AML-193 (cell line): ENCODE data around the gene TMEM201.
"Not testable (repeated sequence)": the region's sequence is repeated elsewhere in the genome, so short reads cannot be mapped to it uniquely, and the experiment has no call there.

Experiments
- DNase-seq, 2 experiments: peaks; one replicate each; lab custom pipeline; 2025; lab: John Stamatoyannopoulos, UW

Gene TMEM201

DNA sequence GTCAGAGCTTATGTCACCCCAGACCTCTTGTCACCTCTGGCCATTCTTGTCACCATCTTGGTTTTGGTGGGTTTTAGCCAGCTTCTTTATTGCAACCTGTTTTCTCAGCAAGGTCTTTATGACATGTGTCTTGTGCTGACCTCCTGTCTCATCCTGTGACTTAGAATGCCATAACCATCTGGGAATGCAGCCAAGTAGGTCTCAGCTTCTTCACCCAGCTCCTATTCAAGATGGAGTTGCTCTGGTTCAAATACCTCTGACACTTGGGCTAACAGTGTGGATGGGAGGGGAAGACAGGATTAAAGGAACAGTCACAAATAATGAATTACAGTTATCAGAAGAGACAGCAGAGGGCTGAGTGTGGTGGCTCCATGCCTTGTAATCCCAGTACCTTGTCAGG lies 32.3 kb downstream of the TMEM201 start:
- no peak for DNase-seq

DNA sequence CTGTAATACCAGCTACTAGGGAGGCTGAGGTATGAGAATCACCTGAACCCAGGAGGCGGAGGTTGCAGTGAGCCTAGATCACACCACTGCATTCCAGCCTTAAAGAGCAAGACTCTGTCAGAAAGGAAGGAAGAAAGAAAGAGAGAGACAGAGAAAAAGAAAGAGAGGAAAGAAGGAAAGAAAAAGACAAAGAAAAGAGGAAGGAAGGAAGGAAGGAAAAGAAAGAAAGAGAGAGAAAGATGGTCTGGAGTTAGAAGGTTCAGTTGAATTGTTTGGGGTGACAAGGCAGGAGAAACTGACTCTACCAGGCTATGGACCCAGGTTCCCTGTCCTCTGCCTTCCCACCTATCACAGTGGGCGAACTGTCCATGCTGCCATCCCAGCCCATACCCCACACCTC lies 35.4 kb downstream of the TMEM201 start:
- no peak for DNase-seq

DNA sequence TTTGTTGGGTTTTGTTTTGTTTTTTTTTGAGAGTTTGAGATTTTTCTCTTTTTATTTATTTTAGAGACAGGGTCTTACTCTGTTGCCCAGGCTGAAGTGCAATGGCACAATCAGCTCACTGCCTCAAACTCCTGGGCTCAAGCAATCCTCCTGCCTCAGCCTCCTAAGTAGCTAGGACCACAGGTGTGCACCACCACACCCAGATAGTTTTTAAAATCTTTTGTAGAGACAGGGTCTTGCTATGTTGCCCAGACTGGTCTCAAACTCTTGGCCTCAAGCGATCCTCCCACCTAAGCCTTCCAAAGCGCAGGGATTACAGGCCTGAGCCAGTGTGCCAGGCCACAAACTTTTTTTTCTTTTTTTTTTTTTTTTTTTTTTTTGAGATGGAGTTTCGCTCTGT lies 36.3 kb downstream of the TMEM201 start:
- not testable (repeated sequence) for DNase-seq

DNA sequence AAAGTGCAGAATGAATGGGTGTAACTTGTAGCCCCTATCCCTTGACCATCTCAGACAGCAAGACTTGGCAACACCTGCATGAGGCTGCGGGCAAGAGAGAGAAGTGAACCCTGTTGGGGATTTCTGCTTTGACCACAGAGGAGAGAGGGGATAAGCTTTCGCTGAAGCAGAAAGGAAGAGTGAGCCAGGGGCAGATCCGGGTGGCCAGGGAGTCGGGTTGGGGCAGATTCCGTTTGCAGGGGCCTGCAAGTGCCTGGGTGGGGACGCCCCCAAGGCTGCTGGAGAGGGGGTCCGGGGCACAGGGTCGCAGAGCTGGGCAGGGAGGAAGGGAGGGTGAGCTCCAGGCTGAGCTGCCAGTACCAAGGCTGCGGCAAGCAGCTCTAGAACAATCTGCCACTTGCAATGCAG lies 37.5 kb downstream of the TMEM201 start:
- no peak for DNase-seq

DNA sequence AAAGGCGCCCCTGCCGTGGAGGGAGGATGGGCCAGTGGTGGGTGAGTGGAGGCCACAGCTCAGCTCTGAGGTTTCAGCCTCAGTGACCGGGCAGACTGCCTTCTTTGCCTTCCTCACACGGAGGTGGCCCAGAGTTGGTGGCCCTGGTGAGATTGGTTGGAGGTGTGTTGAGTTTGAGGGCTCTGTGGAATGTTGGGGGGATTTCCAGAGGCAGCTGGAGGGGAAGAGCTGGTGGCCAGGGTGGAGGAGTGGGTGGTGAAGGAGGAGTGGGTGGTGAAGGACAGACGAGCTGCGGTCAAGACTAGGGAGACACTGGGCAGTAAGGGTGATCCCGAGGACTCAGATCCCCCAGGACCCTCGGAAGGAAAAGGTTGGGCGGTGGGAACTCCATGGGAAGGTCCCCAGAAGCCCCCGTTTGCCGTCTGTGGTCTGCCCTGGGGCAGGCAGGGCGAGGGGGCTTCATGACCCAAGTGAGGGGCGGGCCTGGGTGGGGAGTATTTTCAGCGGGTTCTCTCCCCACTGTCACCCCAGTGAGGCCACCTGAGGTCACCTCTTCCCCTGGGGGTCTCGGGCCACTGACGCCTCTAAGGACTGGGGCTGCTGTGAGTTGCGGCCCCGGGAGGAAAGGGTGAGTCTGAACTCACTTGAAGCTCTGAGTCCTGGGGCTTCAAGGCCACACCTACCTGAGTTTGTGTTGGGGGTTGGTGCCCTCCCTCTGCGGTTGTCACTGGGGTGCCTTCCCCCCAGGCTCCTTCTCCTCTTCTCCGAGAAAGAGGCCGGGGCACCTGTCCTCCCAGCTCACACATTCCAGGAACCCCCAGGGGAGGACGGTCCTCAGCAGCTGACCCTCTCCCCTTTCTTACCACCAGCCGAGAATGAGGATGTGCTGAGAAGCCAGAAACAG lies 40.1 kb downstream of the TMEM201 start:
- no peak for DNase-seq

DNA sequence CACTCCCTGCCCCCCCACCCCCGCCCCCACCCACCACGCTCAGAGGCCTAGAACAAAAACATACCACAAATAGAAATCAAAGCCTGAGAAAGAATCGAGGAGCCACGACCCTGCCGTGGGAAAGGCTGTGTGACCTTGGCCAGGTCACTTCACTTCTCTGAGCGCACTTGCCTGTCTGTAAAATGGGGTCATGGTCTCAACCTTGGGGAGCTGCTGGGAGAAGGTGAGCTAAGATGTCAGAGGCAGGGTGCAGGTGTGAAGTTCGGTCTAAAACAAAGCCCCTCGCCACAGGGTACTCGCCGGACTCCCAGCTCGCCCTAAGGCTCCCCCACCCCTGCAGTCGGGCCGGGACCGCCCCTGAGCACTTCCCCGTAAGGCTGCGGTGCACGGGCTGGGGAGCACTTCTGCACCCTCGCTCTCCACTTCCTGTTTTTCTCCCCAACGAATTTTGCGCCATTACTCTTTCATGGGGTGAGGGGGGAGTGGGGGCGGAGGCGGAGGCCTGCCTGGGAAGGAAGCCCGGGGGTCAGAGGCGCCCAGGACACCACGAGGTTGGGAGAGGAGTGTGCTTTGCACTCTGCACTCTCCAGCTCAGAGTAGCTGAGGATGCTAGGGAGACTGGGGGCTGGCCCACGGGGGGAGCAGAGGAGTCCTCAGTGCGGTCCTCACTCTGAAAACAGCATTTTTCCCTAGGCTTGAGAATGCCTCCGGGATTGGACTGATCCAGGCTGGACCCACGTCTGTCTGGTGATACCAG lies 40.9 kb downstream of the TMEM201 start:
- DNase-seq, result peak; percentile 92 to 94

DNA sequence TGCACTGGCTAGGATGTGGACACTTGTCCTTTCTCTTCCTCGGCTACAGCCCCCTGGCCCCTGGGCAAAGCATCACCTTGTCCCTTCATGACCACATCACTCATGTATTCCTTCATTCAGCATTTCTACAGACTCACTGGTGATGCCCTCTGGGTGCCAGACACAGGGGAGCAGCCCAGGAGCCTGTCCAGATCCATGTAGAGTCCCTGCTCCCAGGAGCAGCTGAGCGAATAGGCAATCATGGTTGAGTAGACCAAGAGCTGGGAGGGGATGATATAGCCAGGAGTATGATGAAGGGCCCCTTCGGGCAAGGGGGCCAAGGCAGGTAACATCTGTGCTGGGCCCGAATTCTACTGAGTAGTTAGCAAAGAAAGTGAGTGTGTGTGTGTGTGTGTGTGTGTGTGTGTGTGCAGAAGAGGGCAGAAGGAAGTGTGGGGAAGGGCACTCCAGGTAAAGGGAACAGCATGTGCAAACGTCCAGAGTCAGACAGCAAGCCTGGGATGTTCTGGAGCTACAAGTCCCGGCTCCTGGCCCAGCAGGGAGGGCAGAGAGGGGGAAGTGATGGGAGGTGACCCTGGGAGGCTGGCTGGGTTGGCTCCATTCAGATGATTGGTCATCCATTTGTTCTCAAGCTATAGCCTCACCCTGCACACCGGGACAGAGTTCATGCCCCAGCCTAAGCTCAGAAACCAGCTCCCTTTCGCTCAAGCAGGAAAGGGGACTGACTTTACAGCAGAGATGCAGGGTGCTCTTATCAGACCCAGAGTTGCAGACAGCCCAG lies 41.8 kb downstream of the TMEM201 start:
- peak in 1 of 2 experiments; percentile 17 for DNase-seq

DNA sequence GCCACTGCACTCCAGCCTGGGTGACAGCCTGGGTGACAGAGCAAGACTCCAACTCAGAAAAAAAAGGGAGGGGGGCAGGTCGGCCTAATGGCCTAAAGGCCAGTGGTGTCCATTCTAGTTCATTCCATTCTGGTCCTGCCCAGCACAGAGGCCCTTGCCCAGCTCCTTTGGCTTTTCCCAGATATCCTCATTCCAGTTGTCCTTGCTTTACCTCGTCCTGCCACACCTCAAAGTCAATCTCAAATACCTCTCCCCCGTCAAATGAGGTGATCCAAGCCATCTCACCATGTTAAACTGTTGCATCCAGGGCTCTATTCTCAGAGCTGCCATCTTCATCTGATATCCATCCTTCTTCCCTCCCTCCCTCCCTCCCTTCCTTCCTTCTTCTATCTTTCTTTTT lies 42.9 kb downstream of the TMEM201 start:
- no peak for DNase-seq

DNA sequence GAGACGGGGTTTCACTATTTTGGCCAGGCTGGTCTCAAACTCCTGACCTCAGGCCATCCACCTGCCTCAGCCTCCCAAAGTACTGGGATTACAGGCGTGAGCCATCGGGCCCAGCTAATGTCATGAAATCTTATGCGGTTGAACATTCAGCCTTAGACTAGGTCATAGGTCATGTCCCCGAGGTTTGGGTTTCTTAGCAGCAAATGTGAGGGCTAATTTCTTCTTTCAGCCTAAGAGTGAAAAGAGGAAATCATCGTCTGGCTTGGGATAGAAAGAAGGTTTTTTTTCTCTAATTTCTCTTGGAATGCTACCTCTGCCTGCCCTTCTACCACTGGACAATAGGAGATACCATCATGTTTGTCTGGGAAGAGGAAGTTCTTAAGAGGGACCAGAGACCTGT lies 44.8 kb downstream of the TMEM201 start:
- no peak for DNase-seq

DNA sequence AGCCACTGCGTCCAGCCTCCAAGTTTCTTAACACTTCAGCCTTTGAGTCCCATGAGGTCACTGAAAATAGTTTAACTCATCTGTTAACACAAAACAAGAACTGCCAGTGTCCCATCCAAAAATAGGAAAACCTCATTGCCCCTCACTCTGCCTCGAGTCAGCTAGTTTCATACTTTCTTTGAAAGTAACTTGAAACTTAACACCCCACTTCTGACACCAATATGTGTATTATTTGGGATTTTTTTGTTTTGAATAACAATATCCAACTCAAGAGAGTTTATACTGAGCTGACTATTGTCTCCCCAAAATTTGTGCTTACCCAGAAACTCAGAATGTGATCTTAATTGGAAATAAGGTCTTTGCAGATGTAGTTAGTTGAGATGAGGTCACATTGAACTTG lies 45.9 kb downstream of the TMEM201 start:
- DNase-seq, result no peak

DNA sequence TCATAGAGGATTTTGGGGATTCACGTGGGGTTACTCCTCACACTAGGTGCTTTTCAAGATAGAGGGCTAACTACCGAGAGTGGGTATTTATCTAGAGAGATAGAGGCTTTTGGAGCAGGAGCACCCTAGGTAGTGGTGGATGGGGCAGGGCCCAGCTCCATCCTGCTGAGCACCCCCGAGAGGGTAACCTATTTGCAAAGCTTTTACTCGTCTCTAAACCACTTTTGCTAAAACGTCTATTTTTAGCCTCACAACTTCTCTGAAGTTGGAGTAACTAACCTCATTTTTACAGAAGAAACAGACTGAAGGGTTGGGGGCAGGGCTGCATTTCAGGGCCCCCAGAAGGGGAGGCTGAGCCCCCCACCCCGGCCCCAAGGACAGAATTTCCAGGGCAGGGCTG lies 50.5 kb downstream of the TMEM201 start:
- no peak for DNase-seq

DNA sequence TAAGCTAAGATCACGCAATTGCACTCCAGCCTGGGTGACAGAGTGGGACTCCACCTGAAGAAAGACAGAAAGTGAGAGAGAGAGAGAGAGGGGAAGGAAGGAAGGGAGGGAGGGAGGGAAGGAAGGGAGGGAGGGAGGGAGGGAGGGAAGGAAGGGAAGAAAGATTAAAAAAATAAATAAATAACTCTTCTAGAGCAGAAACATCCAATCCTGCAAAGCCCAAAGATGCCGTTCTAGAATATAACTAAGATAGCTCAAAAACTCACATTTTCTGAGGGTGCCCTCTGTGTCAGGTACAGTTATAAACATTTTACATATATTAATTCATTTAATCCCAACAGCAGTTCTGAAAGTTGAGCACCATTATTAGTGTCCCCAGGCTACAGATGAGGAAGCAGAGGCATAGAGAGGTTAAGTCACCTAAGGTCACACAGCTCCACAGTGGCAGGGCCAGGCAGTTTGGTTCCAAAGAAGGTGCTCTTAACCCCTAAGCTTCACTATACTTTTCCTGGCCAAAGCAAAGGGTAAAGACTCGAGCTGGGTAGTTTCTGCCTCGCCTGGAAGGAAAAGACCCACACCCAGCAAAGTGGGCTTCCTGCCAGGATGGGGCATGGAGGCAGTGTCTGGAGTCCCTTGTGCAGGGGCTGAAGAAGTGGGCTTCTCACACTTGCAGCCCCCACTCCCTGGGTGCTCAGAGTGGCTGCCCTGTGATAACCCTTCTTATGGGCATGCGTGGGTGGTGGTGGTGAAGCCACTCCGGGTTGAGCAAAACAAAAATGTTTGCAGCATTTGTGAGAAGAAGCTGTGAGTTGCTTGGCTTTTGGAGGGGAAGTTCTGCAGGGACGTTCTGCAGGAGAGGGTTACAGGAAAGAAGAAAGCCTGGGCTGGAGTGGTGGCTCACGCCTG lies 54.9 kb downstream of the TMEM201 start:
- peak in 1 of 2 experiments; percentile 7 for DNase-seq

DNA sequence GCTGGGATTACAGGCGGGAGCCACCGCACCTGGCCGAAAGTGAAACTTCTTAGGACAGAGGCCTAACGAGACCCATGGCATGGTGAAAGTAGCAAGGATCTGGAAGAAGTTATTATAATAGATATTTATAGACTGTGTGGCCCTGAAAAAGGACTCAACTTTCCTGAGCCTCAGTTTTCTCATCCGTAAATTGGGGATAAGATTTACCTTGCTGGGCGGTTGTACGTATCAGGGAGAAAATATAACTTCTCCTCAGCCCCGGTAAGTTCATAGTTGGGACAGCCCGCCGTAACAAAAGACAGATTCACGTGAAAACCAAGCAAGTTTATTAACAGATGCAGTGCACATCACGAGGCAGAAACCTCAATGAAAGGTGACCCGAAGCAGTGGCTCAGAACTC lies 57.3 kb downstream of the TMEM201 start:
- DNase-seq, result no peak

DNA sequence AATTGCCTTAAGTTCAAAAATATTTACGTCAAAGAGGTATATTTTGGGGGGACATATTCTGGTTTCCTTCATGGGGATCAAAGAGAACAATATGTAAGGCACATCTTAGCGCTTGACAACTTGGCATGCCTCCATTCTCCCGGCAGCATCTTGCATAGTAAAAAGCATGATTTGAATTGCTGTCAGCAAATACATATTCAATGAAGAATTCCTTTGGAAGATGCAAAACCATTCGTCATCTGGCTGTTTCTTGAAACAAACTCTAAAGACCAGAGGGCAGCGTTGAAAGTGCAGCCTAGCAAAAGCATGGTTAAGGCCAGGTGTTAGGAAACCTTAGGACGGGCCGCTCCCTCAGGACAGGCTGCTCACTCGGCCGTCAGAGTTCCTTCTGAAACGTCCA lies 59.5 kb downstream of the TMEM201 start:
- no peak for DNase-seq

DNA sequence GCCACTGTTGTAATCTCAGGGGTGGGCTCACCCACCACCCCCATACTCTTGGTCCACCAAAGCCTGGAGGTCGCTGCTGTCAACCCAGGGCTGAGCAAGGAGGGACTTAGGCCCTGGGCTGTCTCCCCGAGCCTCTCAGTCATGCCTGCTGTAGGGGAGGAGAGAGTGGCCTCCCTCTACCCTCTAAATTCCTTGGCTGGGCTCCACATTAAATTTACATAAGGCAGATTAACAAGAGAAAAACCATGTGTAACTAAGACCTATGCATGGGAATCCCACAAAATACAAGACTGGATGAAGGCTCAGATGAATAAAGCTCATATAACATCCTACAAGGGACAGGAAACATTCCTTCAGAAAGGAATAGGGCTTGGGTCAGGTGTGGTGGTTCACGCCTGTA lies 61.1 kb downstream of the TMEM201 start:
- no peak for DNase-seq

DNA sequence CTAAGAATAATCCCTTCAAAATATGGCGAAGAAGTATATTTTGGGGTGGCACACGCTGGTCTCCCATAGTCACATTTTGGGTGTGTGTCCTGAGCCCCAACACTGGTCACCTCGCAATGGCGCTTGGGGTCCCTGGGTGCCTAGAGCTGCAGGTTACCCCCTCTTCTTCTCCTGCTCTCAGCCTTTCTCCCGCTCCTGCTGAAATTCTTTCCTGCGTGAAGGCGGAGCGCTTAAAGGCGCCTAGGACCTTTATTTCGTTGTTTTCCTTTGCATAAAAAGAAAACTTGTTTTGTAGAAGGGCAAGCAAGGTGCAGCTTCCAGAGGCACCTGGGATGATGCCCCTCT lies 62.5 kb downstream of the TMEM201 start:
- DNase-seq, result no peak

DNA sequence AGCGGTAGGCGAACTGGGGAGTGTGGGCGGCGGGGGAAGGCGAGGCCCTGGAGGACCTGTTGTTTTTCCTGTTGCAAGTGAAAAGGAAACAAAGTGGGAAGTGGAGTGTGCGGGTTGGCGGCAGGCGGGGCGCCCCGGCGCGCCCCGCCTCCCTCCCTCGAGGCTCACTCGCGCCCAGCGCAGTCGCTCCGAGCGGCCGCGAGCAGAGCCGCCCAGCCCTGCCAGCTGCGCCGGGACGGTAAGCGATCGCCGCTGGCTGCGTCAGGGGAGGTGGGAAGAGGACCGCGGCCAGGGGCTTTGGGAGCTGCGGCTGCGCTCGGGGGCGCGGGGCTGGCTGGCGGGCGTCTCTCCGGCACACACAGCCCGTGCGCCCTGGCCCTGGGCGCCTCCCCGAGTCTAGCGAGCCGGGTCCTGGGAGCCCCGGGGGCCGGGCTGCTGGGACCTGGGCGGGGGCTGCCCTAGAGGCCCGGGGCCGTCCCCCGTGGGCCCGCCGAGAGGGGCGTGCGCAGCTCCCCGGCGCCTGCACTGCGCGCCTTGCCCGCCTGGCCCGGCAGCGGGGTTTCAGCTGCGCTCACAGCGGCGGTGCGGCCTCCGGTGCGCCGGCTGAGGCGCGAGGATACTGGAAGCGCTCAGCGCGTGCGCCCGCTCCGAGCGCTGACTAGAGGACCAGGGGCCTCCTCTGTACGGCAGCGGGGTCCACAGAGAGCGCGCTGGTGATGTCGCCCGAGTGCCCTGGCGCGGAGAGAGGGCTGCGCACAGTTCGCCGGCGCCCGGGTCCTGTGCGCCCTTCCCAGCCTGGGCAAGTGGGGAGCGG lies 63.1 kb downstream of the TMEM201 start, which contains the start of gene PIK3CD:
TSS of gene PIK3CD (plus strand) at position 167 of the 814 bp plus-strand sequence. CDS start 58,725 bp downstream, outside the sequence.
- peak; percentile 44 to 60 for DNase-seq

DNA sequence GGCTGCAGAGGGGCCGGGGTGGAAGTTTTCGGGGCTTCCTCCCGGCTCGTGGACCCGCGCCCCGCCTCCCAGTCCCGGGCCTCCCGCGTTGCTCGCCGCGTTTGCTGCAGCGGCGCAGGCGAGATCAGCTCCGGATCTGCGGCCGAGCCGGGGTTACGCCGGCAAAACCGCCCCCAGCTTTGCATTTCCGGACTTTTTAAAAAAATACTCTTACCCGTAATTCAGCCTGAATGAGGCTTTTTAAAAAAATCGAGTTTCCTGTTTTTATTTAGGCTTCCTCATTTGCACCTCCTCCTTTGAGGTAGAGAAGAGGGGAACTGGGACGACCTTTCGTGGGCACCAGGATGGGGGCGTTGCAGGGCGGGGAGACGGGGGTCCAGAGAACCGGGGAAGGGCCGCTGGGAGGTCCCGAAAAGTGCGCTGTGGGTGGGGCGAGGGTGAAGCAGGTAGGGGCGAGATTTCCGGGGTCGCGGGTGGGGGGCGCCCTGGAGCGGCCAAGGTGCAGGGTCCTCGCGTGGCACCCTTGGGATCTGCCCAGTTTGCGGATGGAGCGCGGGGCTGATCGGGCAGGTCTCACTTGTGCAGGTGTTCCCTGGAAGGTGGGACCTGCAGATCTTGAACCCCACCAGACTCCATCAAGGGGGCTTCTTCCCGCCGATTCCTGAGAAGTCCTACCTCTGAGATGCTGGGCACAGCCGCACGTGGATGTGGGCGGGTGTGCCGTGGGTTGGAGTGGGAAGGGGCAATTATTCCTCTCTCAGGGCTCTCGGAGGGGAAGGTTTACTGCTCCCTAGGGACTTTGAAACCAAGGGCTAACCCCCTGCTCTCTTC lies 63.9 kb downstream of the TMEM201 start:
- peak; percentile 40 to 60 for DNase-seq

DNA sequence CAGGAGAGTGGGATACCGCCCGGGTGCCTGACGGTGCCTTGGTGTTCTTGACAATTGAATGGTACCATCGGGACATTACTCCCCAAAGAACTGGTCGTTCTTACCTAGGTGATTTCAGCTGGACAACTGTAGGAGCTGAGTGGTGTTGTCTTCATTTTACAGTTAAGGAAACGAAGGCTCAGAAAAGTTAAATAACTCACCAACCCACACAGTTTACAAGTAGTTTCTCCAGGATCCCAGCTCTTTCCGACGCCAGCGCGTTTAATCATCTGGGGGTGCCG lies 64.4 kb downstream of the TMEM201 start:
- no peak for DNase-seq
